Stimulated activated naive CD8-positive, alpha-beta T cell treated with anti-CD3 and anti-CD28 coated beads, Interleukin-15, Interleukin-2, amounts not matched to agents 100 ng/mL and 50 ng/mL, for 24 hours (primary cell): ENCODE results near the gene PLOD2.

Source experiments
- H3K27ac Mint-ChIP-seq: one replicate; pipeline ENCODE4 v1.8.0; 2021; ENCODE audit warnings: mild to moderate bottlenecking, mixed read lengths
- H3K27me3 Mint-ChIP-seq: one replicate; pipeline ENCODE4 v1.8.0; 2021; ENCODE audit warnings: mixed read lengths
- H3K36me3 Mint-ChIP-seq: one replicate; pipeline ENCODE4 v1.8.0; 2021; ENCODE audit warnings: low read depth, mixed read lengths
- H3K4me1 Mint-ChIP-seq: one replicate; pipeline ENCODE4 v1.8.0; 2021; ENCODE audit warnings: low read depth, mixed read lengths
- H3K4me3 Mint-ChIP-seq: one replicate; pipeline ENCODE4 v1.8.0; 2021; ENCODE audit warnings: mild to moderate bottlenecking, mixed read lengths
- H3K9me3 Mint-ChIP-seq: one replicate; pipeline ENCODE4 v1.8.0; 2021; ENCODE audit warnings: mixed read lengths

The PLOD2 gene

GRCh38 chr3:146111337-146111736 is 49.6 kb downstream of the PLOD2 start:
- no peaks in the 10 kb centered on the region for H3K4me1 Mint-ChIP-seq
- H3K36me3 Mint-ChIP-seq, result peaks cover 4% of the 10 kb centered on the region
- peaks cover 25% of the 10 kb centered on the region for H3K9me3 Mint-ChIP-seq
- no peak overlapping the region for H3K4me3 Mint-ChIP-seq
- H3K27me3 Mint-ChIP-seq, result no peaks in the 10 kb centered on the region
- no peak overlapping the region for H3K27ac Mint-ChIP-seq

DNA sequence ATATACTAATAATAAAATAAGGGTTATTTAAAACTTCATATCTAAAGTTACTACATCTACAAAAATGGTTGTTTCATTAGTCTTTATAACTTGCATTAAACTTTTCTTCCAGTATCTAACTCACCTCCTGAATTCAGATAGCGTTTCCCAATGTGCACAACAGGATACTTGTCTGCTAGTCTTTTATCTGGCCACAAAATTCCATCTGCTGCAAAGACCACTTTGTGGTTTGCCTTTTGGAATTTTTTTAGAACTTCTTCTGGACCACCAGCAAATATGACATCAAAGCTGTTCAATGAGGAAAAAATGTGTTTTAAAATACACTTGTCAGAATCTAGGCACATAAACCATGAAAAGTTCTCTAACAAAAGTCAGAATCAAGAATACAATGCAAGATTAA is 50.8 kb downstream of the PLOD2 start:
- Mint-ChIP-seq H3K27me3 (no peaks in the 10 kb centered on the region), H3K9me3 (peaks cover 21% of the 10 kb centered on the region), H3K4me3 (no peak overlapping the region), H3K36me3 (no peaks in the 10 kb centered on the region), H3K4me1 (no peaks in the 10 kb centered on the region), H3K27ac (no peak overlapping the region)

GRCh38 chr3:146106986-146107385 is 54.0 kb downstream of the PLOD2 start:
- Mint-ChIP-seq H3K27ac (no peak overlapping the region), H3K4me3 (no peak overlapping the region), H3K4me1 (no peaks in the 10 kb centered on the region), H3K27me3 (no peaks in the 10 kb centered on the region), H3K9me3 (no peaks in the 10 kb centered on the region), H3K36me3 (no peaks in the 10 kb centered on the region)

GRCh38 chr3:146104068-146104467 is 56.9 kb downstream of the PLOD2 start:
- no peaks in the 10 kb centered on the region for H3K36me3 Mint-ChIP-seq
- no peak overlapping the region for H3K4me3 Mint-ChIP-seq
- no peaks in the 10 kb centered on the region for H3K9me3 Mint-ChIP-seq
- H3K4me1 Mint-ChIP-seq, result no peaks in the 10 kb centered on the region
- H3K27ac Mint-ChIP-seq, result no peak overlapping the region
- H3K27me3 Mint-ChIP-seq, result no peaks in the 10 kb centered on the region

GRCh38 chr3:146102885-146103284 is 58.1 kb downstream of the PLOD2 start:
- Mint-ChIP-seq H3K36me3 (no peaks in the 10 kb centered on the region), H3K27me3 (no peaks in the 10 kb centered on the region), H3K9me3 (no peaks in the 10 kb centered on the region), H3K27ac (no peak overlapping the region), H3K4me3 (no peak overlapping the region), H3K4me1 (no peaks in the 10 kb centered on the region)

DNA sequence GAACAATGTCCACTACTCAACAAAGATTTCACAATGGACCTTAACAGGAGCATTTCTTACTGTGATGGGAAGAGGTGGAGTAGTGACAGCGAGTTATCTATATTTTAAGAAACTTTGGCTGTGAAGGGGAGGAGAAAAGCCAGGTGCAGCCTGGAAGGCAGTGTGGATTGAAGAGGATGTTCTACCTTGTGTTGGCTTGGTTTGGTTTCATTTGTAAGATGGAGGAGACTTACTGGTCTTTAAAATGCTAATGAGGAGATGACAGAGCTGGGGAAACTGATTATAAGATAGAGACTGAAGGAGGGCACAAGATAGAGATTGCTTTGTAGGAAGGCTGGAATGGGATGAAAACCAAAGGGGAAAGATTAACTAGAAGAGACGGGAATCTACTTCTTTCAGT is 59.4 kb downstream of the PLOD2 start:
- H3K9me3 Mint-ChIP-seq, result no peaks in the 10 kb centered on the region
- no peak overlapping the region for H3K4me3 Mint-ChIP-seq
- no peaks in the 10 kb centered on the region for H3K36me3 Mint-ChIP-seq
- H3K4me1 Mint-ChIP-seq, result no peaks in the 10 kb centered on the region
- H3K27ac Mint-ChIP-seq, result no peak overlapping the region
- no peaks in the 10 kb centered on the region for H3K27me3 Mint-ChIP-seq

DNA sequence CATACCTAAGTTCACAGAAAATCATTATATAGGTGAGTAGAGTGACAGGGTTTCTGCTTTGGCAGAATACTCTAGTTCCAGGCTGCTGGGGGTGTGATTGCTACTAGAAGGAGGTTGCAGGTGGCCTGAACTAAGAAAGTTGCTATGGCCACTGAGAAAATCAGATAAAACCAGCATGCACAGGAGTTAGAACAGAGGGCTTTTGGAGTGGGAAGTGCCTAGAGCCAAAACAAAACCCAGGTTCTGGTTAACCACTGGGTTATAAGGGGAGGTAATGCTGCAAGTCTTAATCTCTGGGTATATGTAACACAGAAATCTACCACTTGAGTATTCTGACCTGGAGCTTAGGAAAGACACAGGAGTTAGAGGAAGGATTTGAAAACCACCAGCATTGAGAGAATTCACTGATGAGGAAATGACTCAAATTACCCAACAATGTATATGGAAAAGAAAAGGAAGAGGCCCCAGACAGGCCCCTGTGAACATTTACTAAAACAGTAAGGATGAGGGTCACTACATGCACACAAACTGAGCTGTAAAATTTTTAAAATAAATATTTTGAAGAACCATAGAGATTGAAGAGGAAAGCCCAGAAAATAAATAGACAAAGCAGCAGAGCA is 60.0 kb downstream of the PLOD2 start:
- Mint-ChIP-seq H3K27me3 (no peaks in the 10 kb centered on the region), H3K4me3 (no peak overlapping the region), H3K4me1 (no peaks in the 10 kb centered on the region), H3K9me3 (no peaks in the 10 kb centered on the region), H3K36me3 (no peaks in the 10 kb centered on the region), H3K27ac (no peak overlapping the region)

DNA sequence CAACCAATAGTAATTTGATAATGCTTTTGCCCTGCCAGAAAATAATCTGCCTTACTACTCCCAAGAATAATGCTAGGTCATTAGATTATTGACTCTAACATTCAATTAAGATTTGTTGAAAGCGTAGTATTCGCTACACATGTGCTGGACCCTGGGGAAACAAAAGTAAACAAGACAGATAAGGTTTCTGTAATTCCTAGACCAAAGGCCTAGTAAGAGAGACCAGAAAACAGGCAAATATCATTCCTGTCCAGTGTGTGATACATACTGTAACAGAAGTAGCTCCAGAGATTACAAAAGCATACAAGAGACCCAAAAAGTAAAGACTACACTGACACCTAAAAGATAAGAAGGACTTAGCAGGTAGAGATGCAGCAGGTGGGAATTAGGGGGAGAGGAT is 60.8 kb downstream of the PLOD2 start:
- Mint-ChIP-seq H3K27ac (no peak overlapping the region), H3K4me3 (no peak overlapping the region), H3K36me3 (no peaks in the 10 kb centered on the region), H3K27me3 (no peaks in the 10 kb centered on the region), H3K4me1 (no peaks in the 10 kb centered on the region), H3K9me3 (no peaks in the 10 kb centered on the region)

GRCh38 chr3:146099316-146099715 is 61.7 kb downstream of the PLOD2 start:
- no peaks in the 10 kb centered on the region for H3K4me1 Mint-ChIP-seq
- H3K36me3 Mint-ChIP-seq, result no peaks in the 10 kb centered on the region
- no peak overlapping the region for H3K4me3 Mint-ChIP-seq
- H3K27me3 Mint-ChIP-seq, result no peaks in the 10 kb centered on the region
- H3K27ac Mint-ChIP-seq, result no peak overlapping the region
- H3K9me3 Mint-ChIP-seq, result no peaks in the 10 kb centered on the region

- Mint-ChIP-seq H3K9me3 (no peaks in the 10 kb centered on the region), H3K27me3 (no peaks in the 10 kb centered on the region), H3K27ac (no peak overlapping the region), H3K36me3 (no peaks in the 10 kb centered on the region), H3K4me1 (no peaks in the 10 kb centered on the region), H3K4me3 (no peak overlapping the region)
Measured at GRCh38 chr3:146093896-146094295, 67.1 kb downstream of the PLOD2 start.

DNA sequence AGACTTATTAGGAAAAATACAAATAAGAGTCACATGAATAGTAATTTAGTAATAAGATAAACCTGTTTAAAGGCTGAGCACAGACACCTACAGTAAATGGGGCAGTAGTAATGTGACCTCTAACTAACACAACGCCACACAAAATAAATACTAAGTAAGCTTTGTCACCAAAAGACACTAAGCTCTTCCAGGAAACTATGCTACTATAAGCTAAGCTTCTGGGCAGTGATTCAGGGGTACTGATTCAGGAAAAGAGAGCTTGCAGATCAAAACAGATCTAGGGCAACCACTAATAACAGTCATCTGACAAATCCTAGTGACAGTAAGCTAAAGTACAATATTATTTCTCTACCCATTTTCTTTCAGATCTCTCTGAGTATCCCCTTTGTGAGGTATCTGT is 68.8 kb downstream of the PLOD2 start:
- no peaks in the 10 kb centered on the region for H3K27me3 Mint-ChIP-seq
- no peaks in the 10 kb centered on the region for H3K36me3 Mint-ChIP-seq
- H3K9me3 Mint-ChIP-seq, result no peaks in the 10 kb centered on the region

DNA sequence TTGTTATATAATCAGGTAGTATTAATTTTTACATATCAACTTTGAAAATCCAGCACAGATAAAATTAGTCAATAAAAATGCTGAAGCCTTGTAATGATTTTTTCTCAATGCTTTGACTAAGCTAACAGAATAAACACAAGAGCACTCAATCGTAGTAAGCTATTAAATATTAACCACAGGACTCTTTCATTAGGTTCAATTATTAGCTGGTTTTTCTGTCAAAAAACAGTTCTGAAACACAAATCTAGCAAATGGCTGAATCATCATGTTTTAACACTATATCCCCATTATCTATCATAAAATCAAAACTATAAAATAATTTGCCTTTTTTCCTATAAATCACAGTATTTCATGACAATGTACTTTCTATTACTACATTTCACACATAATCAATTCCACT is 69.6 kb downstream of the PLOD2 start:
- Mint-ChIP-seq H3K9me3 (no peaks in the 10 kb centered on the region), H3K27me3 (no peaks in the 10 kb centered on the region), H3K4me3 (no peak overlapping the region), H3K4me1 (no peaks in the 10 kb centered on the region), H3K27ac (no peak overlapping the region), H3K36me3 (no peaks in the 10 kb centered on the region)

More for the DNA sequence above, 68.8 kb downstream of the PLOD2 start:
- Mint-ChIP-seq H3K4me1 (no peaks in the 10 kb centered on the region), H3K4me3 (no peak overlapping the region), H3K27ac (no peak overlapping the region)

GRCh38 chr3:146090521-146090920 is 70.5 kb downstream of the PLOD2 start:
- no peaks in the 10 kb centered on the region for H3K9me3 Mint-ChIP-seq
- no peak overlapping the region for H3K4me3 Mint-ChIP-seq
- H3K27me3 Mint-ChIP-seq, result no peaks in the 10 kb centered on the region
- no peaks in the 10 kb centered on the region for H3K4me1 Mint-ChIP-seq
- no peaks in the 10 kb centered on the region for H3K36me3 Mint-ChIP-seq
- H3K27ac Mint-ChIP-seq, result no peak overlapping the region

- Mint-ChIP-seq H3K27ac (no peak overlapping the region), H3K36me3 (no peaks in the 10 kb centered on the region), H3K9me3 (no peaks in the 10 kb centered on the region), H3K4me3 (no peak overlapping the region), H3K4me1 (no peaks in the 10 kb centered on the region), H3K27me3 (no peaks in the 10 kb centered on the region)
Measured at GRCh38 chr3:146088840-146089239, 72.1 kb downstream of the PLOD2 start.

DNA sequence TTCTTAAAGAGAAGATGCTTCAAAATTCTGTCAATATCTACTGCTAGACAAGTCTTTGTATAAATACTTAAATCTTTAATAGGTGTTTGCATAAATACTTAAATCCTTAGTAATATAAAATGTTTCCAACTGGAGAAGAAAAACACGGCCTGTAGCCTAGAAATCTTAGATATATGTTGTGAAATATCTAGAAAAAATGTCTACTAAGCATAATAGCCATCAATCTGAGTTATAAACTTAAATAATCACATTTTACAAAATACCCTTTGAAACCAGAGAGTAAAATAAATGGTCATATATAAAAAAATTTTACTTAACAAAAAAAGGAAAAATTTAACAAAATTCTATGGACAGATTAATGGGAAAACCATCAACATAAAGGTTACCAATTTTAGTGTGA is 73.9 kb downstream of the PLOD2 start:
- no peaks in the 10 kb centered on the region for H3K27me3 Mint-ChIP-seq
- no peaks in the 10 kb centered on the region for H3K36me3 Mint-ChIP-seq
- no peaks in the 10 kb centered on the region for H3K9me3 Mint-ChIP-seq
- no peak overlapping the region for H3K4me3 Mint-ChIP-seq
- H3K4me1 Mint-ChIP-seq, result no peaks in the 10 kb centered on the region
- no peak overlapping the region for H3K27ac Mint-ChIP-seq

- Mint-ChIP-seq H3K27me3 (no peaks in the 10 kb centered on the region), H3K4me1 (no peaks in the 10 kb centered on the region), H3K9me3 (no peaks in the 10 kb centered on the region), H3K27ac (no peak overlapping the region), H3K4me3 (no peak overlapping the region), H3K36me3 (no peaks in the 10 kb centered on the region)
Measured at GRCh38 chr3:146086211-146086610, 74.8 kb downstream of the PLOD2 start.
